ENCODE measurements around the gene BNIPL. TPM values are rescaled to one million over a fixed set of nuclear protein-coding genes. Genes with fewer than 3 reads are reported as not detected.
A peak's percentile ranks its signal among the peaks of the same experiment; 100 is the strongest.

BNIPL gene
- polyA plus RNA-seq, 1 donor = 1.3 TPM

DNA sequence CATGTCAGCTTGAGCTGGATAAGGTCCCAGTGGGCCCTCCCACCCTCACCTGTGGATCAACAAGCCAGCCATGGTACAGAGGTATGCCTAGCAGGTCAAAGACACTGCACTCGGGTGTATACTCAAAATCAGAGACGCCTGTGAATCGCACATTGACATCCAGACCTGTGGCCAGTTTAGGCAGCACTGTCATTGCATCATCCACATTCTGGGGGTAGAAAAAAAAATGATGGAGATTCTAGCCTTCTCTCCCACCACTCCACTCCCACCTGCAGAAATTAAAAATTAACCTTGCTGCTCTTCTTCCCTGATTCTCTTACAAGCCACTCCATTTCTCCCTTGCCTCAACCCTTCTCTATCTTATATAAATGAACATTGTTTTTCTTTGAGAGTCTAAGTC lies 36.0 kb upstream of the BNIPL start:
- H3K9me3 ChIP-seq (ENCODE audit: control insufficient read depth, low read depth, low read length) = no peaks in the 10 kb centered on the region
- H3K36me3 ChIP-seq (ENCODE audit: control insufficient read depth, insufficient read depth, low read length) = peaks cover 48% of the 10 kb centered on the region
- no peak for DNase-seq
- no peak overlapping the region for H3K4me3 ChIP-seq (ENCODE audit: low read length)
- H3K27ac ChIP-seq (ENCODE audit: low read length) = no peak overlapping the region
- 100% methylated on average over 1 of the region's 3 CpGs for WGBS (ENCODE audit: insufficient coverage, low lambda C conversion rate)
- H3K4me1 ChIP-seq (ENCODE audit: control insufficient read depth, insufficient read depth, low read length) = peaks cover 7% of the 10 kb centered on the region
- H3K27me3 ChIP-seq (ENCODE audit: control insufficient read depth, insufficient read depth, low read length) = no peaks in the 10 kb centered on the region

DNA sequence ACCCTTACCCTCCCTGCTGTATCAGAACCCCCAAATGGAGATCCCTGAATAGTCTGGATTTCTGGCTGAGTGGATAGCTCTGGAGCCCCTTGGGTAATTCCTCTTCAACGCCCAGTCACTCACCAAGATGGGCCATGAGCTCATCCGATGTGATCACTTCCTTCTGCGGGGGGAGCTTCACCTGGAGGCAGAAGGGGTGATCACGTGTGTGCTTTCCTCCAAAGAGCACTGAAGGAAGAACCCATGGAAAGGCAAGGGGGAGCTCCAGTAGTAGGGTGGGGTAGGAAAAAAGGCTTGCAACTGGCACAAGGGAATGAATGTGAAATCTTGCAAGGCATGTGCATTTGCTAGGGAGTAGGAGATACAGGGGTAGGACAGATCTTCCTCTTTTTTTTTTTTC lies 34.8 kb upstream of the BNIPL start:
- H3K9me3 ChIP-seq (ENCODE audit: control insufficient read depth, low read depth, low read length) = no peaks in the 10 kb centered on the region
- no peak overlapping the region for H3K27ac ChIP-seq (ENCODE audit: low read length)
- H3K4me1 ChIP-seq (ENCODE audit: control insufficient read depth, insufficient read depth, low read length) = peaks cover 7% of the 10 kb centered on the region

GRCh38 chr1:151002051-151002450 lies 34.3 kb upstream of the BNIPL start:
- no CpG with 5 or more reads among the region's 3 CpGs for WGBS (ENCODE audit: insufficient coverage, low lambda C conversion rate)
- Histone ChIP-seq H3K9me3 (ENCODE audit: control insufficient read depth, low read depth, low read length) (no peaks in the 10 kb centered on the region), H3K4me3 (ENCODE audit: low read length) (no peak overlapping the region), H3K27me3 (ENCODE audit: control insufficient read depth, insufficient read depth, low read length) (no peaks in the 10 kb centered on the region), H3K36me3 (ENCODE audit: control insufficient read depth, insufficient read depth, low read length) (peaks cover 46% of the 10 kb centered on the region), H3K4me1 (ENCODE audit: control insufficient read depth, insufficient read depth, low read length) (peaks cover 10% of the 10 kb centered on the region), H3K27ac (ENCODE audit: low read length) (no peak overlapping the region)
- DNase-seq = no peak

More for the DNA sequence above, 34.8 kb upstream of the BNIPL start:
- no CpG with 5 or more reads among the region's 4 CpGs for WGBS (ENCODE audit: insufficient coverage, low lambda C conversion rate)
- Histone ChIP-seq H3K27me3 (ENCODE audit: control insufficient read depth, insufficient read depth, low read length) (no peaks in the 10 kb centered on the region), H3K36me3 (ENCODE audit: control insufficient read depth, insufficient read depth, low read length) (peaks cover 48% of the 10 kb centered on the region), H3K4me3 (ENCODE audit: low read length) (no peak overlapping the region)
- DNase-seq = no peak

DNA sequence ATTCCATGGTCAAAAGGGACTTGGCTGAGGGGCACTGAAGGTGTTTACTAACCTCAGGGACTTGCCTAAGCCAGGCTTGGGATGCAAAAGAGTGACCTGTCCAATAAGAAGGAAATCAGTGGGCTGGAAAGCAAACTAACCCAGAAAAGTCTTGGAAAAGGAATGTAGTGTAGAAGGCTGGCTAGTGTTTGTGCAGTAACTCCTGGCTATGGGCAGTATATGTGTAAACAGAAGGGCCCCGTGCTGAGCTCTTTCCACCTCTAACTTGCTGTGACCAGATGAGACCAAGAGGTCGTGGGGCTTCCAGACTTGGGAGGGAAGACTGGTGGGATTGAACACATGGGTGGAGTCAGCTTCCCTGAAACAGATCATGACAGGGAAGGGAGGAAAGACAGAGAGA lies 33.8 kb upstream of the BNIPL start:
- no peak for DNase-seq
- H3K4me3 ChIP-seq (ENCODE audit: low read length) = no peak overlapping the region
- 80% methylated on average over 1 of the region's 2 CpGs for WGBS (ENCODE audit: insufficient coverage, low lambda C conversion rate)
- peaks cover 14% of the 10 kb centered on the region for H3K4me1 ChIP-seq (ENCODE audit: control insufficient read depth, insufficient read depth, low read length)
- no peaks in the 10 kb centered on the region for H3K9me3 ChIP-seq (ENCODE audit: control insufficient read depth, low read depth, low read length)
- H3K27ac ChIP-seq (ENCODE audit: low read length) = no peak overlapping the region
- H3K36me3 ChIP-seq (ENCODE audit: control insufficient read depth, insufficient read depth, low read length) = peaks cover 40% of the 10 kb centered on the region
- H3K27me3 ChIP-seq (ENCODE audit: control insufficient read depth, insufficient read depth, low read length) = no peaks in the 10 kb centered on the region

- H3K27ac ChIP-seq (ENCODE audit: low read length) = no peak overlapping the region
- H3K9me3 ChIP-seq (ENCODE audit: control insufficient read depth, low read depth, low read length) = no peaks in the 10 kb centered on the region
- H3K4me3 ChIP-seq (ENCODE audit: low read length) = no peak overlapping the region
- no peak for DNase-seq
- H3K36me3 ChIP-seq (ENCODE audit: control insufficient read depth, insufficient read depth, low read length) = peaks cover 35% of the 10 kb centered on the region
- peaks cover 18% of the 10 kb centered on the region for H3K4me1 ChIP-seq (ENCODE audit: control insufficient read depth, insufficient read depth, low read length)
- no peaks in the 10 kb centered on the region for H3K27me3 ChIP-seq (ENCODE audit: control insufficient read depth, insufficient read depth, low read length)
These were observed 33.2 kb upstream of the BNIPL start for GRCh38 chr1:151003180-151003579.

DNA sequence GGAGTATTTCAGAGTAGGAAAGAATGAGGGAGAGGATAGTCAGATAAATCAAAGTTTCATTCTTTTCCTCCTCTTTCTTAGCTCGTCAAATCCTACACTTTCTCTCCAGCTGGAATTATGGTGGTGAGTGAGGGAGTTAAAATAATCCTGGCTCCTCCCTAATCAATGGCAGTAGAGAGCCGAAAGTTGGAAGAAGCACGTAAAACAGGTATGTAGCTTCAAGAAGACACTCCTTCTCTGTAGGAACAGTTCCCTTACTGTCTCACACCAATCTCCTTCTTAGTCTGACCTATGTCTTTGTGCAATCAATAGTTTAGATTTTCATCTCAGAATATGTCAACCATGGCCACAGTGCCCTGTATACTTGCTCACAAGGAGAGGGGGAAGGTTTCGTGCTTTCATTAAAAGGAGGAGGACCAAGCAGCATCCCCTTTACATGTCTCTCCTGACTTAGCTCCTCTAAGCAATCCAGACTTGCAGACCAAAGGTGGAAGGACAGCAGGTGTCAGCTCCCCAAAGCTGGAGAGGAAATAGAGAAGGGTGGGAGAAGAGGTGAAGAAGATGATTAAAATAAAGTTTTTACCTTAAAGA lies 30.6 kb upstream of the BNIPL start:
- H3K4me1 ChIP-seq (ENCODE audit: control insufficient read depth, insufficient read depth, low read length) = peaks cover 32% of the 10 kb centered on the region
- no peaks in the 10 kb centered on the region for H3K27me3 ChIP-seq (ENCODE audit: control insufficient read depth, insufficient read depth, low read length)
- no CpG with 5 or more reads among the region's 4 CpGs for WGBS (ENCODE audit: insufficient coverage, low lambda C conversion rate)
- H3K36me3 ChIP-seq (ENCODE audit: control insufficient read depth, insufficient read depth, low read length) = peaks cover 16% of the 10 kb centered on the region
- peak overlapping the region; percentile 61 for H3K4me3 ChIP-seq (ENCODE audit: low read length)
- peak in 1 of 2 donors; percentile 52 for DNase-seq
- peak overlapping the region; percentile 90 for H3K27ac ChIP-seq (ENCODE audit: low read length)
- no peaks in the 10 kb centered on the region for H3K9me3 ChIP-seq (ENCODE audit: control insufficient read depth, low read depth, low read length)

DNA sequence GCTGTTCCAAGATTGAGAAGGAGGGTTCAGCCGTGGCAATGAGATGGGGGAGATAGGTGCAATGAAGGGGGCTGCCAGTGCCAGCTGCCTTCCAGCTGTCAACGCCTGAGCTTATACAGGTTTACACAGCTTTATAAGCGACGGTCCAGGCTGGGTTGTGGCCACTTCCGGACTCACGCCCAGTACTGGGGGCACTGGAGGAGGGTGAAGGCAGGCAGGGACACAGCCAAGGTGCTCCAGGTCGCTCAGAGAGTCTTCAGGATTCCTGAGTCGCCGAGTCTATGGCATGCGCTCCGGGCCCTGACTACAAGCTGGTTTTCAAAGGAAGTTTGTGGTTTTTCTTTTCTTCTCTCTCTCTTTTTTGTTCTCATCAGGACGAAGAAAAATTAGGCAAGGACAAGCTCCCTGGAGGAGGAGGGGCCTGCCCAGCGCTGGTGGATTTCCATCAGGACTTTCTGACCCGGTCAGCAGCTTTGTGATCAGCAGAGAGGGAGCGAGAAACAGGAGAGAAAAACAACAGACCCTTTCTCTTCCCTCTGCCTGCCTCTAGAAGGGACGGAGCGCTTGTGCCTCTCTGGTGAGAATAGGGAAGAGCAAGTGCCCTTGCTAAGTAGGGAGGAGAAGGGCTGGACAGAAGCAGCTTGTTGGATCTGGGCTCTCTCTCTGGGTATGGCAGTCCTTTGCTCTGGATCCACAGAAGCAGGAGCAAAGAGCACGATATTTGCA lies 29.9 kb upstream of the BNIPL start, which contains the start of gene MINDY1:
Gene MINDY1, minus strand, starts transcription at position 576 of the 726 bp plus-strand sequence. CDS start 4,285 bp downstream, outside the sequence.
- peak; percentile 72 to 84 for DNase-seq
- Histone ChIP-seq H3K36me3 (ENCODE audit: control insufficient read depth, insufficient read depth, low read length) (peaks cover 11% of the 10 kb centered on the region), H3K9me3 (ENCODE audit: control insufficient read depth, low read depth, low read length) (no peaks in the 10 kb centered on the region), H3K4me3 (ENCODE audit: low read length) (peak within 1 kb of the TSS; percentile 61), H3K4me1 (ENCODE audit: control insufficient read depth, insufficient read depth, low read length) (peaks cover 32% of the 10 kb centered on the region), H3K27me3 (ENCODE audit: control insufficient read depth, insufficient read depth, low read length) (no peaks in the 10 kb centered on the region), H3K27ac (ENCODE audit: low read length) (peak within 1 kb of the TSS; percentile 90)
- WGBS (ENCODE audit: insufficient coverage, low lambda C conversion rate) = 0% methylated on average over 2 of the region's 18 CpGs

DNA sequence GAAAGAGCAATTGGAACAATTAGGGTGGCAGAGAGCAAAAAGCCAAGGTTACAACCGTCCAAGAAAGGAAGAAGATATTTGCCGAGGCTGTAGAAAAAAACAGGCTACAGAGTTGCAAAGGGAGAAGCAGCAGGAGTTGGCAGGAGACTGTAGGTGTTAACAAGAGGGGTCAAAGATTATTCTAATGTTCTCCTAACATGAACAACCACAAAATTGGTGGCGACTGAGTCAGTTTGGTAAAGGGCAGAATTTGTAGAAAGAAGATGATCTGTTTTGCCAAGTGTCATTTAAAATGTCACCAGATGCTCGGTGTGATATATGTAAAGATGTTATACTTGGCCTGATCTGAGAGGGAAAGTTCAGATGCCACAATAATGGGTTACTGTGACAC lies 28.5 kb upstream of the BNIPL start:
- Histone ChIP-seq H3K27ac (ENCODE audit: low read length) (peak overlapping the region; percentile 90), H3K27me3 (ENCODE audit: control insufficient read depth, insufficient read depth, low read length) (no peaks in the 10 kb centered on the region), H3K36me3 (ENCODE audit: control insufficient read depth, insufficient read depth, low read length) (no peaks in the 10 kb centered on the region), H3K4me1 (ENCODE audit: control insufficient read depth, insufficient read depth, low read length) (peaks cover 41% of the 10 kb centered on the region), H3K9me3 (ENCODE audit: control insufficient read depth, low read depth, low read length) (no peaks in the 10 kb centered on the region), H3K4me3 (ENCODE audit: low read length) (peak overlapping the region; percentile 89)
- no peak for DNase-seq
- WGBS (ENCODE audit: insufficient coverage, low lambda C conversion rate) = no CpG with 5 or more reads among the region's 4 CpGs

DNA sequence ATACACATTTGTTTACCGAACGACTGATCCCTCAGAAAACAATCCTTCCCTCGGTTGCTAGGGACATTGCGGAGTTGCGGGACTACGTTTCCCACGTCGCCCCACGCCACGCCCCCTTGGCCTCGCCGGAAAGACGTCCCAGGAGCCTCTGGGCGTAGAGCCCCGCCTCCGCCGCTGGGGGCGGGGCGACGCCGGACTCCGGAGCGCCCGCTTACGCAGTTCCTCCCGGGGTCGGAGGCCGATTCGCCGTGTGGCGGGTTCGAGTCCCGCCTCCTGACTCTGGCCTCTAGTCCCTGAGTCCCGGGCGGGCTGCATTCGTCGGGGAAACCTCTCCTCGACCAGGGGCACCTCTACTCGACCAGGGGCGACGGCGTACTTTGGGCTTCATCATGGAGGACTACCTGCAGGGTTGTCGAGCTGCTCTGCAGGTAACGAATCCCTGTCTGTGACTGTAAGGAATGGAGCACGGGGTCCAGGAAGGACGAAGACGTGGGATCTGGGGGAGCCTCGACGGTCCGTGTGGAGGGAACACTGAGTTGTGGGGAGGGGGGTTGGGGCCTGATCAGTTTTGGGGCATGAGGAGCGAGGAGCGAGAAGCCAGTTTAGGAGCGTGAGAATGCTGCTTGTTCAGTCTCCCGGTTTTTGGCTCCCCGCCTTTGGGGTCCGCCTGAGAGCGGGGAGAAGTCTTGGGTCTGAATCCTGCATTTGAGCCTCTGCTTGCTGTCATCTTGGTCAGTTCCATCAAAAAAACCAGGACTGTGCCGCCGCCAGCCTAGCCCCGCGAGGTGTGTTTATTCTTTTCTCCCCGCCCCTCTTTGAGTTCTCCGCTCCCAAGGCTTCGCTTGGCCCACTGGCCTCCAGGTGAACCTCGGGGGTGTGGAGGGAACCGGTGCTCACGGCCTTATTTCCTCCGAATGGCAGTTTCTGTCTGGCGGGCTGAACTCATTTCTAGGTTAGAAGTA lies 27.9 kb upstream of the BNIPL start, which contains the start of gene PRUNE1:
Gene PRUNE1, plus strand, starts transcription at position 206 of the 962 bp plus-strand sequence. Its CDS starts 184 bp downstream, at position 390.
- H3K27ac ChIP-seq (ENCODE audit: low read length) = peak within 1 kb of the TSS; percentile 90
- peaks cover 46% of the 10 kb centered on the region for H3K4me1 ChIP-seq (ENCODE audit: control insufficient read depth, insufficient read depth, low read length)
- H3K9me3 ChIP-seq (ENCODE audit: control insufficient read depth, low read depth, low read length) = no peaks in the 10 kb centered on the region
- 0% methylated on average over 1 of the region's 69 CpGs for WGBS (ENCODE audit: insufficient coverage, low lambda C conversion rate)
- peak within 1 kb of the TSS; percentile 89 for H3K4me3 ChIP-seq (ENCODE audit: low read length)
- no peaks in the 10 kb centered on the region for H3K27me3 ChIP-seq (ENCODE audit: control insufficient read depth, insufficient read depth, low read length)
- no peaks in the 10 kb centered on the region for H3K36me3 ChIP-seq (ENCODE audit: control insufficient read depth, insufficient read depth, low read length)
- DNase-seq = peak; percentile 98 to 99

DNA sequence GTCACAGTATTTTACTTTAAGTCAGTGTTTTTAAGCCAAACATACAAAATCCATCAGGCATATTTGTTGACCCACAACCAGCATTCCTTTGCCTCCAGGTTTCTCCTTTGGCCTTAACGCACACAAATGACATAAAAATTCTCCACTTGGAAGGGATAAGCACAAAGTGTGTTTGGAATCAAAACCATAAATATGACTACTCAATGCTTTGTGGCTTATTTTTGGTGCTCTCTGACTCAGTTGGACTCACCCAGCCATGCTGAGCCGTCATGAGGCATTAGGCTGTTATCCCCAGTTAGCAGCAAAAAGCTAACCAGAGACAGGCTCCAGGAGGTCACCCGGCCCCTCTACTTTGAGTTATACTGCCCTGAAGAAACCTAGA lies 27.2 kb upstream of the BNIPL start:
- WGBS (ENCODE audit: insufficient coverage, low lambda C conversion rate) = no CpG with 5 or more reads among the region's 3 CpGs
- H3K9me3 ChIP-seq (ENCODE audit: control insufficient read depth, low read depth, low read length) = no peaks in the 10 kb centered on the region
- H3K27ac ChIP-seq (ENCODE audit: low read length) = peak overlapping the region; percentile 90
- peaks cover 53% of the 10 kb centered on the region for H3K4me1 ChIP-seq (ENCODE audit: control insufficient read depth, insufficient read depth, low read length)
- no peak for DNase-seq
- H3K36me3 ChIP-seq (ENCODE audit: control insufficient read depth, insufficient read depth, low read length) = no peaks in the 10 kb centered on the region
- H3K27me3 ChIP-seq (ENCODE audit: control insufficient read depth, insufficient read depth, low read length) = no peaks in the 10 kb centered on the region
- peak overlapping the region; percentile 89 for H3K4me3 ChIP-seq (ENCODE audit: low read length)
